A549 (cell line): ENCODE measurements around the gene PTGES3L. TPM values are rescaled to one million over a fixed set of nuclear protein-coding genes. Genes with fewer than 3 reads are reported as not detected.

ENCODE experiments used
- ATAC-seq, 2 experiments: fragments of 200-7000 bp in 1 of 2; fragments of >200 bp in 1 of 2; cut with Nextera tagmentation in 1 of 2; cut with Tn5 transposase in 1 of 2; 3 replicates each; pipeline versions ENCODE4 v1.8.0 to v1.9.1; 2018 to 2020; ENCODE audit warnings: mild to moderate bottlenecking in 1 of 2, moderate library complexity in 1 of 2
- CTCF ChIA-PET: fragments of 300-600 bp; sonication (Branson Sonifier 250); formaldehyde crosslinking; extraction: SDS; loops from one replicate; lab custom pipeline; 2021; ENCODE audit warnings: antibody characterized with exemption, inconsistent platforms; lab: Yijun Ruan, JAX
- POLR2A ChIA-PET: fragments of 350-600 bp; formaldehyde crosslinking; extraction: SDS; loops from one replicate; lab custom pipeline; 2021; ENCODE audit warnings: antibody characterized with exemption, inconsistent platforms; lab: Yijun Ruan, JAX
- DNase-seq, 2 experiments: peaks; one replicate each; pipeline versions ENCODE4 v3.0.0 to v3.0.0-alpha.2; 2011 to 2016; ENCODE audit warnings: low read depth in 1 of 2, low spot score in 1 of 2
- FAIRE-seq: peaks from 2 replicates; lab custom pipeline; 2011; peaks lifted over from hg19 to GRCh38; lab: Jason Lieb, UNC
- H3K27ac ChIP-seq, 2 experiments: fragments of >200 bp; sonication (Bioruptor Twin); formaldehyde crosslinking; 3 replicates each; pipeline ENCODE4 v1.5.1; 2016 to 2017
- H3K4me1 ChIP-seq: fragments of >200 bp; sonication (Bioruptor Twin); formaldehyde crosslinking; 3 replicates; pipeline ENCODE4 v1.6.1; 2016
- H3K4me2 ChIP-seq: fragments of >200 bp; sonication (Bioruptor Twin); formaldehyde crosslinking; 3 replicates; pipeline ENCODE4 v1.6.1; 2016
- H3K4me3 ChIP-seq: fragments of >200 bp; sonication (Bioruptor Twin); formaldehyde crosslinking; 3 replicates; pipeline ENCODE4 v1.5.1; 2016
- H3K9me3 ChIP-seq: fragments of >200 bp; sonication (Bioruptor Twin); formaldehyde crosslinking; 3 replicates; pipeline ENCODE4 v1.6.1; 2016
- BHLHE40 ChIP-seq: IDR thresholded peaks from 2 replicates; pipeline ENCODE4 v1.6.1; 2012; ENCODE audit warnings: low read depth, low read length, inconsistent platforms
- CBX8 ChIP-seq: fragments of 200-600 bp; sonication (generic); IDR thresholded peaks from 2 replicates; pipeline ENCODE4 v1.6.1; 2016
- CEBPB ChIP-seq, 2 experiments: fragments of >200 bp in 1 of 2; sonication (Bioruptor Twin) in 1 of 2; formaldehyde crosslinking in 1 of 2; IDR thresholded peaks; 2 replicates each; pipeline ENCODE4 v1.6.1; 2012 to 2016
- EHMT2 ChIP-seq: fragments of 200-600 bp; sonication (generic); IDR thresholded peaks from 2 replicates; pipeline ENCODE4 v1.6.1; 2016; ENCODE audit warnings: antibody characterized with exemption, low read depth, mild to moderate bottlenecking, moderate library complexity
- EP300 ChIP-seq, 2 experiments: fragments of >200 bp; sonication (Bioruptor Twin); formaldehyde crosslinking; IDR thresholded peaks; 2 replicates in 1 of 2; 3 replicates in 1 of 2; pipeline ENCODE4 v1.6.1; 2016 to 2017
- GATA3 ChIP-seq: IDR thresholded peaks from 2 replicates; pipeline ENCODE4 v1.6.1; 2012; ENCODE audit warnings: borderline replicate concordance
- HMGXB4 ChIP-seq: fragments of 250-450 bp; sonication (Bioruptor Pico); IDR thresholded peaks from 2 replicates; pipeline ENCODE4 v1.5.0; 2021; ENCODE audit warnings: mild to moderate bottlenecking, moderate library complexity, borderline replicate concordance
- HOXA7 ChIP-seq: fragments of 250-450 bp; sonication (Bioruptor Pico); IDR thresholded peaks from 2 replicates; pipeline ENCODE4 v1.5.0; 2020; ENCODE audit warnings: mild to moderate bottlenecking, moderate library complexity
- JUNB ChIP-seq: fragments of >200 bp; sonication (Bioruptor Twin); formaldehyde crosslinking; IDR thresholded peaks from 2 replicates; pipeline ENCODE4 v1.6.1; 2016
- MAFK ChIP-seq: fragments of 450-650 bp; IDR thresholded peaks from 2 replicates; pipeline ENCODE4 v1.6.1; 2014; ENCODE audit not compliant: partially characterized antibody
- MAX ChIP-seq: IDR thresholded peaks from 2 replicates; pipeline ENCODE4 v1.6.1; 2012
- MAZ ChIP-seq: fragments of 150-350 bp; IDR thresholded peaks from 2 replicates; pipeline ENCODE4 v1.6.1; 2014; ENCODE audit warnings: antibody characterized with exemption, low read depth, low read length, borderline replicate concordance
- MYC ChIP-seq: IDR thresholded peaks from 2 replicates; pipeline ENCODE4 v1.6.1; 2012; ENCODE audit warnings: mild to moderate bottlenecking, inconsistent platforms, low read length, improper control_type of control experiment, borderline replicate concordance
- NFE2L2 ChIP-seq: fragments of 150-350 bp; conservative IDR thresholded peaks from 2 replicates; pipeline ENCODE4 v1.6.1; 2014; ENCODE audit warnings: low read length
- PHF8 ChIP-seq: fragments of 200-600 bp; sonication (generic); IDR thresholded peaks from 2 replicates; pipeline ENCODE4 v1.6.1; 2016; ENCODE audit warnings: low read depth, mild to moderate bottlenecking, antibody characterized with exemption, moderate library complexity, borderline replicate concordance
- SREBF2 ChIP-seq: fragments of 450-650 bp; IDR thresholded peaks from 2 replicates; pipeline ENCODE4 v1.6.1; 2014; ENCODE audit warnings: mild to moderate bottlenecking, moderate library complexity
- TP53 ChIP-seq: fragments of 250-450 bp; sonication (Bioruptor Pico); IDR thresholded peaks from 2 replicates; pipeline ENCODE4 v1.5.0; 2021; ENCODE audit warnings: mild to moderate bottlenecking, moderate library complexity
- USF2 ChIP-seq: fragments of 450-650 bp; IDR thresholded peaks from 2 replicates; pipeline ENCODE4 v1.6.1; 2014; ENCODE audit warnings: antibody characterized with exemption
- ZC3H11A ChIP-seq: fragments of 450-650 bp; IDR thresholded peaks from 2 replicates; pipeline ENCODE4 v1.6.1; 2014; ENCODE audit warnings: antibody characterized with exemption, mild to moderate bottlenecking
- ZFP36 ChIP-seq: fragments of 450-650 bp; IDR thresholded peaks from 2 replicates; pipeline ENCODE4 v1.6.1; 2014; ENCODE audit warnings: borderline replicate concordance; ENCODE audit not compliant: partially characterized antibody
- WGBS: methylation state at CpG from one replicate; pipeline ENCODE4 v1.1.6; 2017; ENCODE audit errors: missing lambda C conversion rate; 5-methylcytosine and 5-hydroxymethylcytosine counted together
- polyA plus RNA-seq, 4 experiments: library from polyadenylated mRNA; depleted of rRNA in 3 of 4; stranded (reverse); fragments of >200 nt; fragmentation: RNase III in 1 of 4; extraction: RNeasy Plus Mini Kit Qiagen cat#74134 plus additional on column Dnase treatment in 1 of 4; gene quantifications; 2 replicates in 3 of 4; 3 replicates in 1 of 4; pipeline ENCODE4 v1.2.3, GENCODE V29; 2011 to 2017

The PTGES3L gene
- polyA plus RNA-seq, 2 of the 4 experiments (the other 2 are of a cell fraction), result 1.8 to 3.5 TPM

GRCh38 chr17:43019418-43019817, 39.5 kb upstream of the PTGES3L start:
- H3K4me1 ChIP-seq, result peaks cover 29% of the 10 kb centered on the region
- peak overlapping the region; percentile 98 for H3K4me2 ChIP-seq
- FAIRE-seq (no peak), DNase-seq (no peak), ATAC-seq (no peak)
- 44% methylated on average over 7 of the region's 7 CpGs for WGBS
- ChIA-PET CTCF (interaction anchor here (0.8 to 3.1 kb wide), 3 partner anchors 9 to 21 kb away, joined by 3 to 11 read pairs (median 3); partner anchors contain the start of gene RPL27), POLR2A (interaction anchor here (6.0 kb wide), 1 partner anchor 21 kb away, joined by 40 read pairs; the partner anchor contains the start of gene RPL27)
- TF ChIP-seq JUNB, result no peak
- TF ChIP-seq CBX8, result no peak
- TF ChIP-seq NFE2L2, result no peak
- TF ChIP-seq BHLHE40, result no peak
- no peak for TF ChIP-seq TP53
- TF ChIP-seq SREBF2, result no peak
- no peak for TF ChIP-seq ZFP36
- TF ChIP-seq MYC, result no peak
- TF ChIP-seq HMGXB4 (CRISPR knock-in tag), result no peak
- TF ChIP-seq CEBPB (IDR thresholded peaks at IDR 0.05), result no peak
- no peak for TF ChIP-seq PHF8
- no peak for TF ChIP-seq USF2
- no peak for TF ChIP-seq EP300 (IDR thresholded peaks at IDR 0.05)
- no peak for TF ChIP-seq GATA3
- TF ChIP-seq EHMT2, result no peak
- no peak for TF ChIP-seq MAFK
- H3K27ac ChIP-seq, result peak overlapping the region; percentile 6 to 92; a peak in 4 of 6 replicates
- no peaks in the 10 kb centered on the region for H3K9me3 ChIP-seq
- no peak overlapping the region for H3K4me3 ChIP-seq

- CTCF ChIA-PET, result interaction anchor here (0.5 to 3.1 kb wide), 4 partner anchors 8 to 164 kb away, joined by 3 to 11 read pairs (median 4); partner anchors contain the start of gene RPL27
- Histone ChIP-seq H3K4me3 (no peak overlapping the region), H3K4me1 (peaks cover 29% of the 10 kb centered on the region), H3K9me3 (no peaks in the 10 kb centered on the region), H3K4me2 (peak overlapping the region; percentile 98), H3K27ac (no peak overlapping the region; a peak in 1 of 6 replicates)
- POLR2A ChIA-PET, result interaction anchor here (6.0 kb wide), 1 partner anchor 21 kb away, joined by 40 read pairs; the partner anchor contains the start of gene RPL27
- WGBS, result 63% methylated on average over 4 of the region's 4 CpGs
- ATAC-seq (no peak), DNase-seq (no peak), FAIRE-seq (peak; percentile 73)
- no peak for TF ChIP-seq TP53
Measured at GRCh38 chr17:43018932-43019331, 39.1 kb upstream of the PTGES3L start.

- Histone ChIP-seq H3K4me2 (no peak overlapping the region; the same call in 2 of the 3 replicates), H3K4me1 (peaks cover 29% of the 10 kb centered on the region), H3K27ac (no peak overlapping the region), H3K4me3 (no peak overlapping the region), H3K9me3 (no peaks in the 10 kb centered on the region)
- ATAC-seq (no peak), DNase-seq (peak in 1 of 2 experiments; percentile 65), FAIRE-seq (no peak)
- ChIA-PET POLR2A (interaction anchor here (6.0 kb wide), 1 partner anchor 20 kb away, joined by 40 read pairs; the partner anchor contains the start of gene RPL27), CTCF (interaction anchor here (0.5 to 3.1 kb wide), 6 partner anchors 8 to 292 kb away, joined by 3 to 11 read pairs (median 4); partner anchors contain the start of genes IFI35 and RPL27)
- TF ChIP-seq MAX (no peak), HOXA7 (CRISPR knock-in tag) (no peak), ZC3H11A (no peak), MAZ (no peak), CBX8 (no peak), ZFP36 (no peak)
- WGBS, result 88% methylated on average over 17 of the region's 19 CpGs
Measured at GRCh38 chr17:43018008-43018853, 38.4 kb upstream of the PTGES3L start.
